Lower leg skin (tissue), 3 donors: Measurements from ENCODE around the gene MAST4.

ENCODE experiments used
- POLR2A ChIP-seq, 2 donors: fragments of 450-650 bp; IDR thresholded peaks; one replicate each; pipeline ENCODE4 v1.6.1; 2016 to 2017; ENCODE audit warnings: antibody characterized with exemption in 2 of 2, mild to moderate bottlenecking in 1 of 2, moderate library complexity in 1 of 2
- TF ChIP-seq, protein P1 (sequence below), 3 donors: fragments of 450-650 bp; IDR thresholded peaks; one replicate each; pipeline ENCODE4 v1.5.1; 2016; ENCODE audit warnings: antibody characterized with exemption in 3 of 3, mild to moderate bottlenecking in 3 of 3, moderate library complexity in 2 of 3

DNA sequence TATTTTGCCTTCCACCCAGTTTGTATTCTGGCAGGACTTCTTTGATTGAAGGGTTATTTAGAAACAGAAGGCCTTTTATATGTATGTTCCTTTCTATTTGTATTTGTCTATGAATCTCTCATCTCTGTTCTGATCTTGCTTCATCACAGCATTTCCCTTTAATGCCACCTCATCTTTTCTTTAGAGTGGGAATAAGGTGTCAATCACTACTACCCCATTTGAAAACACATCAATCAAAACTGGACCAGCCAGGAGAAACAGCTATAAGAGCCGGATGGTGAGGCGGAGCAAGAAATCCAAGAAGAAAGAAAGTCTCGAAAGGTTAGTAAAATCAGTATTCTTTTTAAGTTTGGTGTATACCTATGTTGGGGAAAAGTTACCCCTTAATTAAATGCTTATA is 564.1 kb downstream of the MAST4 start:
- TF ChIP-seq, protein P1, sequence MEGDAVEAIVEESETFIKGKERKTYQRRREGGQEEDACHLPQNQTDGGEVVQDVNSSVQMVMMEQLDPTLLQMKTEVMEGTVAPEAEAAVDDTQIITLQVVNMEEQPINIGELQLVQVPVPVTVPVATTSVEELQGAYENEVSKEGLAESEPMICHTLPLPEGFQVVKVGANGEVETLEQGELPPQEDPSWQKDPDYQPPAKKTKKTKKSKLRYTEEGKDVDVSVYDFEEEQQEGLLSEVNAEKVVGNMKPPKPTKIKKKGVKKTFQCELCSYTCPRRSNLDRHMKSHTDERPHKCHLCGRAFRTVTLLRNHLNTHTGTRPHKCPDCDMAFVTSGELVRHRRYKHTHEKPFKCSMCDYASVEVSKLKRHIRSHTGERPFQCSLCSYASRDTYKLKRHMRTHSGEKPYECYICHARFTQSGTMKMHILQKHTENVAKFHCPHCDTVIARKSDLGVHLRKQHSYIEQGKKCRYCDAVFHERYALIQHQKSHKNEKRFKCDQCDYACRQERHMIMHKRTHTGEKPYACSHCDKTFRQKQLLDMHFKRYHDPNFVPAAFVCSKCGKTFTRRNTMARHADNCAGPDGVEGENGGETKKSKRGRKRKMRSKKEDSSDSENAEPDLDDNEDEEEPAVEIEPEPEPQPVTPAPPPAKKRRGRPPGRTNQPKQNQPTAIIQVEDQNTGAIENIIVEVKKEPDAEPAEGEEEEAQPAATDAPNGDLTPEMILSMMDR (IDR thresholded peaks at IDR 0.05), result no peak
- TF ChIP-seq POLR2A (IDR thresholded peaks at IDR 0.05), result no peak
